Astrocyte (in vitro differentiated cells and primary cell): ENCODE data around the gene INPP4B. TPM values are rescaled to one million over a fixed set of nuclear protein-coding genes. Genes with fewer than 3 reads are reported as not detected.

Experiments
- DNase-seq: peaks from one replicate; pipeline ENCODE4 v3.0.0-alpha.2; 2010; ENCODE audit warnings: low read depth
- FAIRE-seq: peaks from 2 replicates; lab custom pipeline; 2011; peaks lifted over from hg19 to GRCh38; lab: Jason Lieb, UNC
- H2AFZ ChIP-seq: 2 replicates; pipeline ENCODE4 v1.6.0; 2012; ENCODE audit warnings: low read depth, low read length, inconsistent platforms
- H3K27ac ChIP-seq: 2 replicates; pipeline ENCODE4 v1.5.1; 2011; ENCODE audit warnings: low read depth, low read length, inconsistent platforms
- H3K27me3 ChIP-seq: 2 replicates; pipeline ENCODE4 v1.6.0; 2011; ENCODE audit warnings: low read length, inconsistent platforms; ENCODE audit not compliant: insufficient read depth
- H3K36me3 ChIP-seq: 2 replicates; pipeline ENCODE4 v1.5.1; 2011; ENCODE audit warnings: low read length, inconsistent platforms; ENCODE audit not compliant: insufficient read depth
- H3K4me1 ChIP-seq: 2 replicates; pipeline ENCODE4 v1.5.1; 2011; ENCODE audit warnings: low read length, inconsistent platforms; ENCODE audit not compliant: insufficient read depth
- H3K4me2 ChIP-seq: 2 replicates; pipeline ENCODE4 v1.6.0; 2012; ENCODE audit warnings: low read length, inconsistent platforms
- H3K4me3 ChIP-seq: 2 replicates; pipeline ENCODE4 v1.5.1; 2011; ENCODE audit warnings: low read depth, mild to moderate bottlenecking, low read length, inconsistent platforms; ENCODE audit not compliant: insufficient read depth
- H3K79me2 ChIP-seq: 2 replicates; pipeline ENCODE4 v1.6.0; 2012; ENCODE audit warnings: mild to moderate bottlenecking, low read length, inconsistent platforms; ENCODE audit not compliant: insufficient read depth
- H3K9ac ChIP-seq: 2 replicates; pipeline ENCODE4 v1.6.0; 2012; ENCODE audit warnings: mild to moderate bottlenecking, low read length, inconsistent platforms
- H3K9me3 ChIP-seq: 2 replicates; pipeline ENCODE4 v1.5.1; 2012; ENCODE audit warnings: low read depth, mild to moderate bottlenecking, low read length, inconsistent platforms; ENCODE audit not compliant: insufficient read depth
- H4K20me1 ChIP-seq: 2 replicates; pipeline ENCODE4 v1.6.0; 2012; ENCODE audit warnings: low read length, inconsistent platforms; ENCODE audit not compliant: insufficient read depth
- H3K27ac Mint-ChIP-seq: one replicate; pipeline ENCODE4 v1.8.0; 2021; ENCODE audit warnings: mild to moderate bottlenecking, mixed read lengths; ENCODE audit not compliant: unreplicated experiment
- H3K27me3 Mint-ChIP-seq: one replicate; pipeline ENCODE4 v1.8.0; 2021; ENCODE audit warnings: low read depth, mixed read lengths; ENCODE audit not compliant: unreplicated experiment
- H3K36me3 Mint-ChIP-seq: one replicate; pipeline ENCODE4 v1.8.0; 2021; ENCODE audit warnings: low read depth, mixed read lengths; ENCODE audit not compliant: unreplicated experiment
- H3K4me1 Mint-ChIP-seq: one replicate; pipeline ENCODE4 v1.8.0; 2021; ENCODE audit warnings: low read depth, mixed read lengths; ENCODE audit not compliant: unreplicated experiment
- H3K4me3 Mint-ChIP-seq: one replicate; pipeline ENCODE4 v1.8.0; 2021; ENCODE audit warnings: mild to moderate bottlenecking, moderate library complexity, mixed read lengths; ENCODE audit not compliant: unreplicated experiment
- H3K9me3 Mint-ChIP-seq: one replicate; pipeline ENCODE4 v1.8.0; 2021; ENCODE audit warnings: mild to moderate bottlenecking, mixed read lengths; ENCODE audit not compliant: unreplicated experiment
- EZH2 ChIP-seq: IDR thresholded peaks from 2 replicates; pipeline ENCODE4 v1.6.1; 2012; ENCODE audit warnings: mild to moderate bottlenecking, low read length, inconsistent platforms; ENCODE audit not compliant: insufficient read depth
- total RNA-seq: library from RNA; stranded (reverse); gene quantifications from 2 replicates; pipeline ENCODE4 v1.2.1, GENCODE V29; 2021
- TF ChIP-seq, protein P1 (sequence below): IDR thresholded peaks from 2 replicates; pipeline ENCODE4 v1.5.1; 2011; ENCODE audit warnings: low read depth, mild to moderate bottlenecking, inconsistent platforms, low read length, moderate library complexity; ENCODE audit not compliant: insufficient read depth

The INPP4B gene
- total RNA-seq, 1 donor from 2014 or later = 2.8 TPM

DNA sequence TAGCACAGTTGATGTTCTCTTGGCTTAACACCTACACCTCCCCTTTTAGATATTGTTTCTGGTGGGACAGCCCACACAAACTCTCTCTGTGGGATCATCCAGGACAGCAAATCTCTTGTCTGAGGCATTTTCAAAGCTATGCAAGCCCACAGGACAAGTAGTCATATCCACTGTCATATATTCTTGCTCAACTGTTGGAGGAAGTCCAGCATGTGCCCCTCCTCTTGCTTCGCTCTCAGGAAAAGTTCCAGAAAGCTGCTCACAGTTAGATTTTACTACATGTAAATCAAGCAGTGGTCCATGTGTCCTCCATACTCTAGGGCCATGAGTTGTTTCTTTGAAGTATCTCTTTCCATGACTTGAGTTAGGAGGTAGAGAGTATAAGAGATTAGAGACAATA is 260.7 kb downstream of the INPP4B start:
- Mint-ChIP-seq H3K4me1 (no peaks in the 10 kb centered on the region), H3K27me3 (no peaks in the 10 kb centered on the region), H3K27ac (no peak overlapping the region), H3K9me3 (no peaks in the 10 kb centered on the region), H3K36me3 (no peaks in the 10 kb centered on the region), H3K4me3 (no peak overlapping the region)
- Histone ChIP-seq H3K9me3 (no peaks in the 10 kb centered on the region), H3K79me2 (no peaks in the 10 kb centered on the region), H3K4me3 (no peak overlapping the region), H3K4me1 (no peaks in the 10 kb centered on the region), H3K4me2 (no peak overlapping the region), H3K27me3 (no peaks in the 10 kb centered on the region), H4K20me1 (no peaks in the 10 kb centered on the region), H3K27ac (no peak overlapping the region), H2AFZ (no peak overlapping the region), H3K9ac (no peak overlapping the region), H3K36me3 (no peaks in the 10 kb centered on the region)
- no peak for TF ChIP-seq EZH2
- TF ChIP-seq, protein P1, sequence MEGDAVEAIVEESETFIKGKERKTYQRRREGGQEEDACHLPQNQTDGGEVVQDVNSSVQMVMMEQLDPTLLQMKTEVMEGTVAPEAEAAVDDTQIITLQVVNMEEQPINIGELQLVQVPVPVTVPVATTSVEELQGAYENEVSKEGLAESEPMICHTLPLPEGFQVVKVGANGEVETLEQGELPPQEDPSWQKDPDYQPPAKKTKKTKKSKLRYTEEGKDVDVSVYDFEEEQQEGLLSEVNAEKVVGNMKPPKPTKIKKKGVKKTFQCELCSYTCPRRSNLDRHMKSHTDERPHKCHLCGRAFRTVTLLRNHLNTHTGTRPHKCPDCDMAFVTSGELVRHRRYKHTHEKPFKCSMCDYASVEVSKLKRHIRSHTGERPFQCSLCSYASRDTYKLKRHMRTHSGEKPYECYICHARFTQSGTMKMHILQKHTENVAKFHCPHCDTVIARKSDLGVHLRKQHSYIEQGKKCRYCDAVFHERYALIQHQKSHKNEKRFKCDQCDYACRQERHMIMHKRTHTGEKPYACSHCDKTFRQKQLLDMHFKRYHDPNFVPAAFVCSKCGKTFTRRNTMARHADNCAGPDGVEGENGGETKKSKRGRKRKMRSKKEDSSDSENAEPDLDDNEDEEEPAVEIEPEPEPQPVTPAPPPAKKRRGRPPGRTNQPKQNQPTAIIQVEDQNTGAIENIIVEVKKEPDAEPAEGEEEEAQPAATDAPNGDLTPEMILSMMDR = no peak
- DNase-seq = no peak
- FAIRE-seq = no peak

DNA sequence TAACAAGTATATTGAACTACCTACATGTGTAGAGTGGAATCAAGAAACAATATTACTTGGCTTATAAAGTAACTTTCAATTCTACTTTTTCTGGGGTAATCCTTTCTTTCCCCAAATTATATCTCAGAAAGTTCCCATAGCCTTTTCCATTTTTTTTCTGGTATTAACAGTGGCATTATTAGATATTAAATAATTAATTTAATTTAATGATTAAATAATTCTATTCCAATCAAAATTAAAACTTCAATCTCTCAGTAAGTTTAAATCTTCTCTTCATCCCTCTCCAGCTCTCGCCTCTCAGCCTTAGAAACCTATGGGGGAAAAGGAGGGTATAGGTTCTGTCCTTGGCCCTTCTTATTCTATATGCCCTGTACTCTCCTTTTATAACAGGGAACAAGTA is 262.4 kb downstream of the INPP4B start:
- Histone ChIP-seq H3K79me2 (no peaks in the 10 kb centered on the region), H4K20me1 (no peaks in the 10 kb centered on the region), H3K4me3 (no peak overlapping the region), H3K9me3 (no peaks in the 10 kb centered on the region), H2AFZ (no peak overlapping the region), H3K9ac (no peak overlapping the region), H3K27me3 (no peaks in the 10 kb centered on the region), H3K4me1 (no peaks in the 10 kb centered on the region), H3K4me2 (no peak overlapping the region), H3K36me3 (no peaks in the 10 kb centered on the region), H3K27ac (no peak overlapping the region)
- Mint-ChIP-seq H3K27me3 (no peaks in the 10 kb centered on the region), H3K4me3 (no peak overlapping the region), H3K4me1 (no peaks in the 10 kb centered on the region), H3K27ac (no peak overlapping the region), H3K36me3 (no peaks in the 10 kb centered on the region), H3K9me3 (no peaks in the 10 kb centered on the region)
- TF ChIP-seq, protein P1 = no peak
- no peak for TF ChIP-seq EZH2
- DNase-seq = no peak
- FAIRE-seq = no peak

DNA sequence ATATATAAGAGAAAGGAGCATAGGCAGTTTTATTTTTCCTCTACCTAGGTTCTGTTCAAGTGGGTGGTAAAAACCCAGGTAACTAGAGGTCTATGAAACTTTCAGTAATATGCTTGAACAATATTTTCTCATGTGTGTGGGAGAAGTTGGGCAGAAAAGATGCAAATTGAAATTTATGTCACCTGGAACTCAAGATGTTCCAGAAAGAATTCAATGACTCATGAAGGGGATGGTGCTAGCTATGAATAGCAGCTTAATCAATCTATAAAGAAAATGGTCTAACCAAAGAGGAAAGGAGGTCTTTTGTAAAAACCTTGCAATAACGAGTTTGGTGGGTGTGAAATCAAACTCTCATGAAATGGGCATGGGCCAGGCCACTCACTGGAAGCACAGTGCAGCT is 263.8 kb downstream of the INPP4B start:
- Mint-ChIP-seq H3K36me3 (no peaks in the 10 kb centered on the region), H3K4me3 (no peak overlapping the region), H3K4me1 (no peaks in the 10 kb centered on the region), H3K27me3 (no peaks in the 10 kb centered on the region), H3K9me3 (no peaks in the 10 kb centered on the region), H3K27ac (no peak overlapping the region)
- H3K4me1 ChIP-seq = no peaks in the 10 kb centered on the region
- H3K27ac ChIP-seq = no peak overlapping the region
- no peaks in the 10 kb centered on the region for H4K20me1 ChIP-seq
- no peaks in the 10 kb centered on the region for H3K36me3 ChIP-seq
- H3K9ac ChIP-seq = no peak overlapping the region
- no peaks in the 10 kb centered on the region for H3K27me3 ChIP-seq
- no peaks in the 10 kb centered on the region for H3K9me3 ChIP-seq
- H2AFZ ChIP-seq = no peak overlapping the region
- no peak for TF ChIP-seq EZH2
- TF ChIP-seq, protein P1 = no peak
- H3K4me2 ChIP-seq = no peak overlapping the region
- H3K79me2 ChIP-seq = no peaks in the 10 kb centered on the region
- DNase-seq = no peak
- no peak for FAIRE-seq
- H3K4me3 ChIP-seq = no peak overlapping the region
